Heart right ventricle (tissue), 16 donors: ENCODE results near the gene USP40. TPM values are rescaled to one million over a fixed set of nuclear protein-coding genes. Genes with fewer than 3 reads are reported as not detected.

Source experiments
- ATAC-seq, 8 donors: fragments of 200-7000 bp; cut with Tn5 transposase; one replicate each; pipeline ENCODE4 v1.9.1; 2020; ENCODE audit warnings: mild to moderate bottlenecking in 8 of 8, moderate library complexity in 8 of 8, moderate number of reproducible peaks in 1 of 8
- DNase-seq, 2 donors: peaks; one replicate each; pipeline ENCODE4 v3.0.0-alpha.2; 2020
- H3K27ac ChIP-seq, 10 donors: fragments of 200-600 bp; sonication (generic) in 2 of 10; one replicate each; pipeline versions ENCODE4 v1.5.0 to v1.8.0; 2020 to 2022; ENCODE audit warnings: mild to moderate bottlenecking in 3 of 10
- H3K27me3 ChIP-seq, 7 donors: fragments of 200-600 bp; one replicate each; pipeline ENCODE4 v1.8.0; 2021 to 2022; ENCODE audit warnings: mild to moderate bottlenecking in 2 of 7
- H3K36me3 ChIP-seq, 9 donors: fragments of 200-600 bp; sonication (generic) in 1 of 9; one replicate each; pipeline versions ENCODE4 v1.5.0 to v1.8.0; 2020 to 2022; ENCODE audit warnings: mild to moderate bottlenecking in 2 of 9
- H3K4me1 ChIP-seq, 9 donors: fragments of 200-600 bp; sonication (generic) in 1 of 9; one replicate each; pipeline versions ENCODE4 v1.5.0 to v1.8.0; 2020 to 2022; ENCODE audit warnings: mild to moderate bottlenecking in 4 of 9
- H3K4me3 ChIP-seq, 10 donors: fragments of 200-600 bp; sonication (generic) in 2 of 10; one replicate each; pipeline versions ENCODE4 v1.5.0 to v1.8.0; 2020 to 2022; ENCODE audit warnings: mild to moderate bottlenecking in 7 of 10, moderate library complexity in 2 of 10
- H3K9me3 ChIP-seq, 11 donors: fragments of 200-600 bp in 10 of 11; sonication (generic) in 2 of 11; one replicate each; pipeline versions ENCODE4 v1.5.0 to v1.8.0; 2013 to 2022; ENCODE audit warnings: mild to moderate bottlenecking in 2 of 11, control low read depth in 1 of 11, moderate library complexity in 1 of 11
- WGBS, 2 donors: extraction: QIAGEN DNeasy Blood & Tissue Kit; methylation state at CpG; one replicate each; pipeline ENCODE4 v1.1.7; 2013; ENCODE audit warnings: inconsistent platforms in 1 of 2; 5-methylcytosine and 5-hydroxymethylcytosine counted together
- intact Hi-C, 10 donors: fragments of 100-400 bp; cut with DNase I; formaldehyde crosslinking; loops; one replicate each; pipeline versions ENCODE4 v1.11.1 to v1.14.2; 2022
- polyA plus RNA-seq, 2 donors: library from polyadenylated mRNA; stranded (reverse); fragments of 200-250 nt; gene quantifications; one replicate each; pipeline ENCODE4 v1.2.3, GENCODE V29; 2013
- total RNA-seq, 10 donors: library from RNA; stranded (reverse); fragmentation: NEBNext Ultra II Directional in 3 of 10; extraction: Animal tissue kit (Norgen Biotek cat#: 25700) in 3 of 10; gene quantifications; one replicate each; pipeline versions ENCODE4 v1.2.1 to v1.2.4, GENCODE V29; 2021 to 2023
- TF ChIP-seq, protein P1 (sequence below), 9 donors: fragments of 200-600 bp; sonication (generic) in 2 of 9; IDR thresholded peaks; one replicate each; pipeline versions ENCODE4 v1.5.0 to v1.8.0; 2021 to 2022; ENCODE audit warnings: antibody characterized with exemption in 9 of 9, mild to moderate bottlenecking in 5 of 9, moderate library complexity in 1 of 9
- donor health status: Arrhythmogenic right ventricular cardiomyopathy.
- donor health status: ischemic (EF 13 %, LVEDD 7.1; RV severe dilation, severe dysfunction).
- donor health status: healthy with polysubstance abuse.
- donor health status: DM: no; HTN: yes; CAD: no.
- donor health status: DM: no; HTN: no; CAD: no.
- donor health status: ischemic (EF 25% LVEDD 6.9; RV normal size, moderate dysfunction).
- donor health status: ischemic (EF 25% LVEDD 5.7; RV mildly dilated, moderate dysfunction).
- donor health status: healthy.
- donor health status: DM: yes; HTN: yes; CAD: no.
- donor health status: Ischemic cardiomyopathy.
- donor health status: ischemic (EF 35%, LVEDD 5.7; RV mildly dilated, moderate dysfunction).
- donor health status: nonischemic (EF 11% LVEDD 7.7; RV severe dilation, severe dysfunction).
- donor health status: DM: yes; HTN: yes; CAD: no.
- donor health status: PGD.
- donor health status: ischemic (EF 29% LVEDD 5.4; RV normal size, mild dysfunction).
- donor health status: nonischemic (EF 23%, LVEDD 6.1; RV moderate dilation, normal function).

Gene USP40
- total and polyA plus RNA-seq, 12 donors: 9.1 to 32.8 (median 16.1) TPM

DNA sequence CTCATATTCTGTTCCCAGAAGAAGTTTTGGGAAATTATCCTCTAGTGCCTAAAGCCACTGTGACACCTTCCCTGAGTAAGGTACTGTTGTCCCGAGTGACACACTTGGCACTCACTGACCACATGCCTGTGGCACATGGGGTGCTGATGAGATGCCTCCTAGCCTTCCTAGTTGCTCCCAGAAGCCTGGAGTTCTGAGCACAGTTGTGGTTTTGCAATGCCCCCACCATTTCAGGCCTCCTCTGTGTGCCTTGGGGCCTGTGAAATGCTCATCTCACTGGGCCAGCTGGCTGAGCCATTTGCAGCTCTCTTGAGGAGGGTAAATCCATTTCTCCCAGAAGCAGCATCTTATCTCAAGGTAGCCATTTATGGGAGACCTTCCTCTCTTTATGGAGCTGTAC, 120.5 kb downstream of the USP40 start:
- no peak for ATAC-seq
- 65 to 74% methylated on average over 1 of the region's 1 CpG for WGBS, 2 donors
- Histone ChIP-seq H3K4me3 (no peak overlapping the region), H3K4me1 (peaks cover 0 to 24% (median 4%) of the 10 kb centered on the region in 9 donors), H3K9me3 (no peaks in the 10 kb centered on the region), H3K36me3 (peaks cover 0 to 99% (median 57%) of the 10 kb centered on the region in 9 donors), H3K27ac (no peak overlapping the region), H3K27me3 (no peaks in the 10 kb centered on the region)
- intact Hi-C loops: loop anchor here in 4 of 10 donors (5.0 to 10.0 kb wide), 4 partner anchors 89 to 161 kb away; partner anchors contain the start of gene DGKD (in 1 of the 4)
- no peak for DNase-seq
- TF ChIP-seq, protein P1, sequence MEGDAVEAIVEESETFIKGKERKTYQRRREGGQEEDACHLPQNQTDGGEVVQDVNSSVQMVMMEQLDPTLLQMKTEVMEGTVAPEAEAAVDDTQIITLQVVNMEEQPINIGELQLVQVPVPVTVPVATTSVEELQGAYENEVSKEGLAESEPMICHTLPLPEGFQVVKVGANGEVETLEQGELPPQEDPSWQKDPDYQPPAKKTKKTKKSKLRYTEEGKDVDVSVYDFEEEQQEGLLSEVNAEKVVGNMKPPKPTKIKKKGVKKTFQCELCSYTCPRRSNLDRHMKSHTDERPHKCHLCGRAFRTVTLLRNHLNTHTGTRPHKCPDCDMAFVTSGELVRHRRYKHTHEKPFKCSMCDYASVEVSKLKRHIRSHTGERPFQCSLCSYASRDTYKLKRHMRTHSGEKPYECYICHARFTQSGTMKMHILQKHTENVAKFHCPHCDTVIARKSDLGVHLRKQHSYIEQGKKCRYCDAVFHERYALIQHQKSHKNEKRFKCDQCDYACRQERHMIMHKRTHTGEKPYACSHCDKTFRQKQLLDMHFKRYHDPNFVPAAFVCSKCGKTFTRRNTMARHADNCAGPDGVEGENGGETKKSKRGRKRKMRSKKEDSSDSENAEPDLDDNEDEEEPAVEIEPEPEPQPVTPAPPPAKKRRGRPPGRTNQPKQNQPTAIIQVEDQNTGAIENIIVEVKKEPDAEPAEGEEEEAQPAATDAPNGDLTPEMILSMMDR (IDR thresholded peaks at IDR 0.05): no peak

DNA sequence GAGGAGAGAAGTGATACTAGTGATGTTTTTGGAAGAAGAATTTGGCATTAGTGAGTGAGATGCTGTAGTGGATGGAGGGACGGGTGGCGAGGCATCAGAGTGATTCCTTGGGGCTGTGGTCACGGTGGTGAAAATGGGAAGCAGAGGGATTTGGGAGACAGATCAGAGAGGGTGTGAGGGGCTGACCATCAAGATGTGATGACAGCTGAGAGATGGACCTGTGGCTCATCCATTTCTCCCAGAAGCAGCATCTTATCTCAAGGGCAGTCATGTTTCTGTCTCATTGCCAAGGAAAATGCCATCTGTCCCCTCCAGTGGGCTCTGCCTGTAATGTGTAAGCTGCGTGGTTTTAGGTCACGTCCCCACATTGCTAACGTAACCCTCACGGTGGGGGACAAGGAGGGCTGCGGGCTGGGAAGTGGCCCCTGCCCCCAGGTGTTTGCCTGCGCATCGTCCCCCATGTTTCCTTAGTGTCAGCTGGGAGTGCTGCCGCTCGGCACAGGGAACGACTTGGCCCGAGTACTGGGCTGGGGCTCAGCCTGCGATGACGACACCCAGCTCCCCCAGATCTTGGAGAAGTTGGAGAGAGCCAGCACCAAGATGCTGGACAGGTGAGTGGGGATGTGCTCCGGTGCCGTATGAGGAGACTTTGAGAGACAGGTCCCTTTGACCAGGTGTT, 121.3 kb downstream of the USP40 start:
- ATAC-seq (no peak), DNase-seq (no peak)
- Histone ChIP-seq H3K27ac (no peak overlapping the region), H3K4me3 (no peak overlapping the region), H3K4me1 (peaks cover 0 to 28% (median 4%) of the 10 kb centered on the region in 9 donors), H3K36me3 (peaks cover 0 to 98% (median 48%) of the 10 kb centered on the region in 9 donors), H3K27me3 (no peaks in the 10 kb centered on the region), H3K9me3 (no peaks in the 10 kb centered on the region)
- intact Hi-C loops: loop anchor here in 4 of 10 donors (2.0 to 10.0 kb wide), 5 partner anchors 88 to 160 kb away; partner anchors contain the start of gene DGKD (in 2 of the 4)
- TF ChIP-seq, protein P1 (IDR thresholded peaks at IDR 0.05): no peak
- 90 to 91% methylated on average over 18 of the region's 18 CpGs for WGBS, 2 donors

DNA sequence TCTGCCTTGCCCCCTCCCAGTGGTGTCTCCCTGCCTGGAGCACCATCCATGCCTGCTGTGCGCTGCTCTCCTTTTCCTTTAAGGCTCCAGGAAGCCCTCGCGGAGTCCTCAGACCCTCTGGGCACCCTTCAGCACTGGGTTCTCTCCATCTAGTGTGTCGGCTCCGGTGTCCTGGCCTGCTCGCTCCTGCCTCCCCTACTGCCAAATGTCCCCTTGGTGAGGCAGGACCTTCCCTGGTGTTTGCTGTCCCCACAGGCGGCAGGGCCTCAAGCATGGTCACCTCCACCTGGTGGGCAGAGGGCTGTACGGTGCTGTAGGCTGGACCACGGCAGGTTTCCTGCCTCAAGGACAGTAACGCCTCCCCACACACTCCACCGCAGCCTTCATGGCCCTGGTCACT, 122.1 kb downstream of the USP40 start:
- Histone ChIP-seq H3K4me3 (no peak overlapping the region), H3K27me3 (no peaks in the 10 kb centered on the region), H3K4me1 (peaks cover 0 to 34% (median 4%) of the 10 kb centered on the region in 9 donors), H3K27ac (no peak overlapping the region), H3K36me3 (peaks cover 0 to 98% (median 42%) of the 10 kb centered on the region in 9 donors), H3K9me3 (no peaks in the 10 kb centered on the region)
- DNase-seq (no peak), ATAC-seq (no peak)
- intact Hi-C loops: loop anchor here in 8 of 10 donors (2.0 to 10.0 kb wide), 9 partner anchors 37 to 160 kb away; partner anchors contain the start of gene DGKD (in 6 of the 8)
- 94% methylated on average over 11 of the region's 11 CpGs for WGBS, 2 donors
- TF ChIP-seq, protein P1 (IDR thresholded peaks at IDR 0.05): no peak

DNA sequence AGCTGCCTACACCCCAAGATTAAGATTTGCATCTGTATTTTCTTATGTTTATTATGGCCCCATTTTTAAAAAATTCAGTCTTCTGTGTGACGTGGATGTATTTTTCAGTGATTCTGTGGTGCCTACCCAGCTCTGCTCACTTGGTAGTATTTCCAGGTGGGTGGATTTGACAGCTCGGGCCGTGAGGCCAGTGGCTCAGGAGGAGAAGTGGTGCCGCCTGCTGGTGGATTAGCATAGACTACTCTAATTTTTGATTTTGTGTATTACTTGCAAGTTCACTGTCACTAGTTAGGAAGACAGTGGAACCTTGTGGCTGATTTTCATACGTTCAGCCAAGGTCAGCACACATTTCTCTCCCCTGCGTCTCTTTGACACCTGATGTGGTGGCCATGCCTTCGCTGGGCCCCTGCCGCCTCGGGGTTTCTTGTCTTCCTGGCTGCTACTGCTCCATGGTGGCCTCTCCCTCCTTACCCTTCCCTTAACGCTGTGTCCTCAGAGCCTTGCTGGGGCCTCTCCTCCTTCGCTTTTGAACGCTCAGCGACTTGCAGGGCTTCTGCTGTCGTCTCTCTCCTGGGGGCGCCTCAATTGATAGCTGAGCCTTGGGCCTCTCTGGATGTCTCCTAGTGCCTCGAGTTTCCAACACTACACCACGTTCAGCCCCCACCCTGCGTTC, 122.9 kb downstream of the USP40 start:
- DNase-seq: peak; percentile 78 to 84
- ATAC-seq: peak in 7 of 8 donors; percentile 54 to 80 (median 63)
- H3K4me3 ChIP-seq: no peak overlapping the region
- H3K36me3 ChIP-seq: peaks cover 0 to 98% (median 40%) of the 10 kb centered on the region in 9 donors
- no peaks in the 10 kb centered on the region for H3K9me3 ChIP-seq
- TF ChIP-seq, protein P1 (IDR thresholded peaks at IDR 0.05): peak; percentile 61 to 89 (median 82)
- peak overlapping the region in 1 of 10 donors; percentile 17 for H3K27ac ChIP-seq
- WGBS, 2 donors: 56 to 60% methylated on average over 18 of the region's 18 CpGs
- no peaks in the 10 kb centered on the region for H3K27me3 ChIP-seq
- H3K4me1 ChIP-seq: peaks cover 0 to 38% (median 12%) of the 10 kb centered on the region in 9 donors
- intact Hi-C loops: loop anchor here (1.0 to 10.0 kb wide), 13 partner anchors 36 to 159 kb away; partner anchors contain the start of gene DGKD (in 6 of the 10)
